ENCODE results near the gene SLC1A3.
"Not testable (repeated sequence)": the region's sequence is repeated elsewhere in the genome, so short reads cannot be mapped to it uniquely, and the experiment has no call there.

The SLC1A3 gene

GRCh38 chr5:36585701-36586100 lies 20.7 kb upstream of the SLC1A3 start:
- no peak for ATAC-seq (replicated peaks; ENCODE audit: extremely low read depth, poor library complexity, severe bottlenecking)
- DNase-seq (ENCODE audit: low spot score in 2 of 2): no peak
- Mint-ChIP-seq H3K4me3 (no peak overlapping the region), H3K36me3 (ENCODE audit: insufficient read depth) (no peaks in the 10 kb centered on the region), H3K4me1 (no peaks in the 10 kb centered on the region), H3K27ac (ENCODE audit: low read depth) (no peak overlapping the region), H3K9me3 (no peaks in the 10 kb centered on the region), H3K27me3 (peaks cover 30% of the 10 kb centered on the region)

- H3K27me3 Mint-ChIP-seq: peaks cover 32% of the 10 kb centered on the region
- no peak for DNase-seq (ENCODE audit: low spot score in 2 of 2)
- H3K36me3 Mint-ChIP-seq (ENCODE audit: insufficient read depth): no peaks in the 10 kb centered on the region
- no peaks in the 10 kb centered on the region for H3K9me3 Mint-ChIP-seq
- no peak for ATAC-seq (replicated peaks; ENCODE audit: extremely low read depth, poor library complexity, severe bottlenecking)
- H3K4me1 Mint-ChIP-seq: no peaks in the 10 kb centered on the region
- H3K27ac Mint-ChIP-seq (ENCODE audit: low read depth): no peak overlapping the region
- no peak overlapping the region for H3K4me3 Mint-ChIP-seq
These were observed 19.1 kb upstream of the SLC1A3 start for GRCh38 chr5:36587354-36587753.

GRCh38 chr5:36589735-36590134 lies 16.7 kb upstream of the SLC1A3 start:
- H3K4me1 Mint-ChIP-seq; H3K36me3 Mint-ChIP-seq (ENCODE audit: insufficient read depth); H3K27ac Mint-ChIP-seq (ENCODE audit: low read depth); ATAC-seq (replicated peaks; ENCODE audit: extremely low read depth, poor library complexity, severe bottlenecking); DNase-seq (ENCODE audit: low spot score in 2 of 2); H3K4me3 Mint-ChIP-seq; H3K9me3 Mint-ChIP-seq: not testable (repeated sequence)
- H3K27me3 Mint-ChIP-seq: peaks cover 24% of the 10 kb centered on the region

- H3K36me3 Mint-ChIP-seq (ENCODE audit: insufficient read depth): no peaks in the 10 kb centered on the region
- no peaks in the 10 kb centered on the region for H3K9me3 Mint-ChIP-seq
- H3K4me1 Mint-ChIP-seq: no peaks in the 10 kb centered on the region
- no peak overlapping the region for H3K4me3 Mint-ChIP-seq
- DNase-seq (ENCODE audit: low spot score in 2 of 2): no peak
- ATAC-seq (replicated peaks; ENCODE audit: extremely low read depth, poor library complexity, severe bottlenecking): no peak
- H3K27me3 Mint-ChIP-seq: peaks cover 15% of the 10 kb centered on the region
- H3K27ac Mint-ChIP-seq (ENCODE audit: low read depth): no peak overlapping the region
These were observed 15.7 kb upstream of the SLC1A3 start for GRCh38 chr5:36590513-36591286.

GRCh38 chr5:36593867-36594266 lies 12.5 kb upstream of the SLC1A3 start:
- Mint-ChIP-seq H3K27me3 (peaks cover 15% of the 10 kb centered on the region), H3K4me1 (no peaks in the 10 kb centered on the region), H3K4me3 (no peak overlapping the region), H3K36me3 (ENCODE audit: insufficient read depth) (no peaks in the 10 kb centered on the region), H3K9me3 (no peaks in the 10 kb centered on the region), H3K27ac (ENCODE audit: low read depth) (no peak overlapping the region)
- ATAC-seq (replicated peaks; ENCODE audit: extremely low read depth, poor library complexity, severe bottlenecking): no peak
- no peak for DNase-seq (ENCODE audit: low spot score in 2 of 2)

GRCh38 chr5:36596247-36596646 lies 10.2 kb upstream of the SLC1A3 start:
- no peak overlapping the region for H3K4me3 Mint-ChIP-seq
- H3K27me3 Mint-ChIP-seq: peaks cover 5% of the 10 kb centered on the region
- ATAC-seq (replicated peaks; ENCODE audit: extremely low read depth, poor library complexity, severe bottlenecking) (no peak), DNase-seq (ENCODE audit: low spot score in 2 of 2) (no peak)
- H3K4me1 Mint-ChIP-seq: no peaks in the 10 kb centered on the region
- no peaks in the 10 kb centered on the region for H3K9me3 Mint-ChIP-seq
- no peaks in the 10 kb centered on the region for H3K36me3 Mint-ChIP-seq (ENCODE audit: insufficient read depth)
- no peak overlapping the region for H3K27ac Mint-ChIP-seq (ENCODE audit: low read depth)

GRCh38 chr5:36596756-36597155 lies 9.7 kb upstream of the SLC1A3 start:
- Mint-ChIP-seq H3K9me3 (no peaks in the 10 kb centered on the region), H3K36me3 (ENCODE audit: insufficient read depth) (no peaks in the 10 kb centered on the region), H3K4me1 (no peaks in the 10 kb centered on the region), H3K27ac (ENCODE audit: low read depth) (no peak overlapping the region), H3K4me3 (no peak overlapping the region), H3K27me3 (peaks cover 4% of the 10 kb centered on the region)
- ATAC-seq (replicated peaks; ENCODE audit: extremely low read depth, poor library complexity, severe bottlenecking): no peak
- DNase-seq (ENCODE audit: low spot score in 2 of 2): no peak

GRCh38 chr5:36598045-36598444 lies 8.4 kb upstream of the SLC1A3 start:
- ATAC-seq (replicated peaks; ENCODE audit: extremely low read depth, poor library complexity, severe bottlenecking) (no peak), DNase-seq (ENCODE audit: low spot score in 2 of 2) (no peak)
- H3K27ac Mint-ChIP-seq (ENCODE audit: low read depth): no peak overlapping the region
- H3K27me3 Mint-ChIP-seq: peaks cover 9% of the 10 kb centered on the region
- H3K4me3 Mint-ChIP-seq: no peak overlapping the region
- no peaks in the 10 kb centered on the region for H3K4me1 Mint-ChIP-seq
- no peaks in the 10 kb centered on the region for H3K36me3 Mint-ChIP-seq (ENCODE audit: insufficient read depth)
- no peaks in the 10 kb centered on the region for H3K9me3 Mint-ChIP-seq

- Mint-ChIP-seq H3K27ac (ENCODE audit: low read depth) (no peak overlapping the region), H3K4me3 (no peak overlapping the region), H3K36me3 (ENCODE audit: insufficient read depth) (no peaks in the 10 kb centered on the region), H3K27me3 (peaks cover 23% of the 10 kb centered on the region), H3K4me1 (no peaks in the 10 kb centered on the region), H3K9me3 (no peaks in the 10 kb centered on the region)
- no peak for DNase-seq (ENCODE audit: low spot score in 2 of 2)
- no peak for ATAC-seq (replicated peaks; ENCODE audit: extremely low read depth, poor library complexity, severe bottlenecking)
These were observed 6.2 kb upstream of the SLC1A3 start for GRCh38 chr5:36599986-36600779.

GRCh38 chr5:36600917-36601527 lies 5.4 kb upstream of the SLC1A3 start:
- ATAC-seq (replicated peaks; ENCODE audit: extremely low read depth, poor library complexity, severe bottlenecking): no peak
- no peak for DNase-seq (ENCODE audit: low spot score in 2 of 2)
- no peaks in the 10 kb centered on the region for H3K9me3 Mint-ChIP-seq
- peaks cover 31% of the 10 kb centered on the region for H3K27me3 Mint-ChIP-seq
- H3K36me3 Mint-ChIP-seq (ENCODE audit: insufficient read depth): no peaks in the 10 kb centered on the region
- no peak overlapping the region for H3K27ac Mint-ChIP-seq (ENCODE audit: low read depth)
- H3K4me3 Mint-ChIP-seq: no peak overlapping the region
- no peaks in the 10 kb centered on the region for H3K4me1 Mint-ChIP-seq

- DNase-seq (ENCODE audit: low spot score in 2 of 2) (no peak), ATAC-seq (replicated peaks; ENCODE audit: extremely low read depth, poor library complexity, severe bottlenecking) (no peak)
- no peaks in the 10 kb centered on the region for H3K9me3 Mint-ChIP-seq
- H3K4me3 Mint-ChIP-seq: no peak overlapping the region
- no peak overlapping the region for H3K27ac Mint-ChIP-seq (ENCODE audit: low read depth)
- peaks cover 49% of the 10 kb centered on the region for H3K27me3 Mint-ChIP-seq
- H3K4me1 Mint-ChIP-seq: peaks cover 9% of the 10 kb centered on the region
- no peaks in the 10 kb centered on the region for H3K36me3 Mint-ChIP-seq (ENCODE audit: insufficient read depth)
These were observed 3.6 kb upstream of the SLC1A3 start for GRCh38 chr5:36602704-36603321.

GRCh38 chr5:36605241-36605640 lies 1.2 kb upstream of the SLC1A3 start:
- Mint-ChIP-seq H3K4me1 (peaks cover 9% of the 10 kb centered on the region), H3K36me3 (ENCODE audit: insufficient read depth) (no peaks in the 10 kb centered on the region), H3K9me3 (no peaks in the 10 kb centered on the region), H3K4me3 (no peak overlapping the region), H3K27me3 (peaks cover 66% of the 10 kb centered on the region), H3K27ac (ENCODE audit: low read depth) (no peak overlapping the region)
- DNase-seq (ENCODE audit: low spot score in 2 of 2): no peak
- no peak for ATAC-seq (replicated peaks; ENCODE audit: extremely low read depth, poor library complexity, severe bottlenecking)

Measured in central memory CD8-positive, alpha-beta T cell (primary cell).